Measurements from ENCODE around the gene CDC42SE1. TPM values are rescaled to one million over a fixed set of nuclear protein-coding genes. Genes with fewer than 3 reads are reported as not detected.

CDC42SE1 gene
- total and polyA plus RNA-seq, 9 of the 15 experiments (the other 6 are each of a cell fraction or from before 2014, with no cell fraction given): 78.1 to 189 (median 114) TPM

DNA sequence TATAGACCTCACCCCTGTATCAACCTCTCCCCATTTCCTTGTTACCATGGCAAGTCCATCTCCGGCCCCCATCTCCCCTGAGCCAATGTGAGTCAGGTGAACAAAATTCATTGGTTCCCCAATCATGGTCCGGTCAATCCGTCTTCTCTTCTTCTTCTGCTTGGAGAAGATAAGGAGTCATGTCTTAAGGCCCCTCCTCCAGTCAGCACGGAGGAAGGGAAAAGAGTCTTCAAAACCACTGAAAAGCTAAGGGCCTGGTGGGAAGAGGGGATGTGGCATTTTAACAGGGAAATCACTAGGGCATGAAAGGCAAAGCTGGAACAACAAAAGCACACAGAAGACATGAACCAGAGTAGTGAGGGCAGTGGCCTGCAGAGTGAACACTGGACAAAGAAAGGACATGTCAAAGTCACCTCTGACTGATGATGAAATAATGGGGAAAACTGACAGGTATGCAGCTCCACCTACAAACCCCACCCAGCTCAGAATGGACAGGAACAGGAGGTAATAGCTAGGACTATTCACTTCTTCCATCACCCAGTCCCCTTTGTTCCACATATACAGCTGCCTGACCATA is 4.4 kb downstream of the CDC42SE1 start (continued):
- TF ChIP-seq, protein P1, sequence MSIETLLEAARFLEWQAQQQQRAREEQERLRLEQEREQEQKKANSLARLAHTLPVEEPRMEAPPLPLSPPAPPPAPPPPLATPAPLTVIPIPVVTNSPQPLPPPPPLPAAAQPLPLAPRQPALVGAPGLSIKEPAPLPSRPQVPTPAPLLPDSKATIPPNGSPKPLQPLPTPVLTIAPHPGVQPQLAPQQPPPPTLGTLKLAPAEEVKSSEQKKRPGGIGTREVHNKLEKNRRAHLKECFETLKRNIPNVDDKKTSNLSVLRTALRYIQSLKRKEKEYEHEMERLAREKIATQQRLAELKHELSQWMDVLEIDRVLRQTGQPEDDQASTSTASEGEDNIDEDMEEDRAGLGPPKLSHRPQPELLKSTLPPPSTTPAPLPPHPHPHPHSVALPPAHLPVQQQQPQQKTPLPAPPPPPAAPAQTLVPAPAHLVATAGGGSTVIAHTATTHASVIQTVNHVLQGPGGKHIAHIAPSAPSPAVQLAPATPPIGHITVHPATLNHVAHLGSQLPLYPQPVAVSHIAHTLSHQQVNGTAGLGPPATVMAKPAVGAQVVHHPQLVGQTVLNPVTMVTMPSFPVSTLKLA (conservative IDR thresholded peaks at IDR 0.05): peak in 1 of 2 experiments; percentile 64; a peak in 2 of 4 replicates
- TF ChIP-seq BDP1 (IDR thresholded peaks at IDR 0.05; ENCODE audit: insufficient read depth, insufficient read length) (no peak), ZNF431 (CRISPR knock-in tag; IDR thresholded peaks at IDR 0.05) (no peak), YY1 (IDR thresholded peaks at IDR 0.05; ENCODE audit: borderline replicate concordance in 1 of 3, control insufficient read depth in 1 of 3, extremely low read depth in 1 of 3, insufficient read depth in 3 of 3, insufficient read length in 1 of 3, insufficient replicate concordance in 2 of 3, low read depth in 1 of 3, low read length in 2 of 3) (no peak), SAFB2 (IDR thresholded peaks at IDR 0.05; ENCODE audit: borderline replicate concordance, low read depth, low read length, severe bottlenecking) (no peak), KLF10 (CRISPR knock-in tag; IDR thresholded peaks at IDR 0.05) (no peak), FOXM1 (IDR thresholded peaks at IDR 0.05; ENCODE audit: low read depth) (peak; percentile 59), FOXM1 (CRISPR knock-in tag; IDR thresholded peaks at IDR 0.05; ENCODE audit: low read depth) (no peak), TCF7L2 (IDR thresholded peaks at IDR 0.05; ENCODE audit: low read depth, low read length) (no peak), ZNF217 (CRISPR knock-in tag; IDR thresholded peaks at IDR 0.05) (no peak), ZBTB17 (CRISPR knock-in tag; IDR thresholded peaks at IDR 0.05) (no peak), PPARD (CRISPR knock-in tag; IDR thresholded peaks at IDR 0.05) (no peak), RHOXF2B (CRISPR knock-in tag; conservative IDR thresholded peaks at IDR 0.05) (no peak)
- TF ChIP-seq, protein P2, sequence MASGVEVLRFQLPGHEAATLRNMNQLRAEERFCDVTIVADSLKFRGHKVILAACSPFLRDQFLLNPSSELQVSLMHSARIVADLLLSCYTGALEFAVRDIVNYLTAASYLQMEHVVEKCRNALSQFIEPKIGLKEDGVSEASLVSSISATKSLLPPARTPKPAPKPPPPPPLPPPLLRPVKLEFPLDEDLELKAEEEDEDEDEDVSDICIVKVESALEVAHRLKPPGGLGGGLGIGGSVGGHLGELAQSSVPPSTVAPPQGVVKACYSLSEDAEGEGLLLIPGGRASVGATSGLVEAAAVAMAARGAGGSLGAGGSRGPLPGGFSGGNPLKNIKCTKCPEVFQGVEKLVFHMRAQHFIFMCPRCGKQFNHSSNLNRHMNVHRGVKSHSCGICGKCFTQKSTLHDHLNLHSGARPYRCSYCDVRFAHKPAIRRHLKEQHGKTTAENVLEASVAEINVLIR (CRISPR knock-in tag; IDR thresholded peaks at IDR 0.05): 0 out of 2 replicates have a peak, but pooled peaks have one; percentile 9
- TF ChIP-seq, protein P3, sequence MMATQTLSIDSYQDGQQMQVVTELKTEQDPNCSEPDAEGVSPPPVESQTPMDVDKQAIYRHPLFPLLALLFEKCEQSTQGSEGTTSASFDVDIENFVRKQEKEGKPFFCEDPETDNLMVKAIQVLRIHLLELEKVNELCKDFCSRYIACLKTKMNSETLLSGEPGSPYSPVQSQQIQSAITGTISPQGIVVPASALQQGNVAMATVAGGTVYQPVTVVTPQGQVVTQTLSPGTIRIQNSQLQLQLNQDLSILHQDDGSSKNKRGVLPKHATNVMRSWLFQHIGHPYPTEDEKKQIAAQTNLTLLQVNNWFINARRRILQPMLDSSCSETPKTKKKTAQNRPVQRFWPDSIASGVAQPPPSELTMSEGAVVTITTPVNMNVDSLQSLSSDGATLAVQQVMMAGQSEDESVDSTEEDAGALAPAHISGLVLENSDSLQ (IDR thresholded peaks at IDR 0.05): peak; percentile 87
- TF ChIP-seq, protein P4, sequence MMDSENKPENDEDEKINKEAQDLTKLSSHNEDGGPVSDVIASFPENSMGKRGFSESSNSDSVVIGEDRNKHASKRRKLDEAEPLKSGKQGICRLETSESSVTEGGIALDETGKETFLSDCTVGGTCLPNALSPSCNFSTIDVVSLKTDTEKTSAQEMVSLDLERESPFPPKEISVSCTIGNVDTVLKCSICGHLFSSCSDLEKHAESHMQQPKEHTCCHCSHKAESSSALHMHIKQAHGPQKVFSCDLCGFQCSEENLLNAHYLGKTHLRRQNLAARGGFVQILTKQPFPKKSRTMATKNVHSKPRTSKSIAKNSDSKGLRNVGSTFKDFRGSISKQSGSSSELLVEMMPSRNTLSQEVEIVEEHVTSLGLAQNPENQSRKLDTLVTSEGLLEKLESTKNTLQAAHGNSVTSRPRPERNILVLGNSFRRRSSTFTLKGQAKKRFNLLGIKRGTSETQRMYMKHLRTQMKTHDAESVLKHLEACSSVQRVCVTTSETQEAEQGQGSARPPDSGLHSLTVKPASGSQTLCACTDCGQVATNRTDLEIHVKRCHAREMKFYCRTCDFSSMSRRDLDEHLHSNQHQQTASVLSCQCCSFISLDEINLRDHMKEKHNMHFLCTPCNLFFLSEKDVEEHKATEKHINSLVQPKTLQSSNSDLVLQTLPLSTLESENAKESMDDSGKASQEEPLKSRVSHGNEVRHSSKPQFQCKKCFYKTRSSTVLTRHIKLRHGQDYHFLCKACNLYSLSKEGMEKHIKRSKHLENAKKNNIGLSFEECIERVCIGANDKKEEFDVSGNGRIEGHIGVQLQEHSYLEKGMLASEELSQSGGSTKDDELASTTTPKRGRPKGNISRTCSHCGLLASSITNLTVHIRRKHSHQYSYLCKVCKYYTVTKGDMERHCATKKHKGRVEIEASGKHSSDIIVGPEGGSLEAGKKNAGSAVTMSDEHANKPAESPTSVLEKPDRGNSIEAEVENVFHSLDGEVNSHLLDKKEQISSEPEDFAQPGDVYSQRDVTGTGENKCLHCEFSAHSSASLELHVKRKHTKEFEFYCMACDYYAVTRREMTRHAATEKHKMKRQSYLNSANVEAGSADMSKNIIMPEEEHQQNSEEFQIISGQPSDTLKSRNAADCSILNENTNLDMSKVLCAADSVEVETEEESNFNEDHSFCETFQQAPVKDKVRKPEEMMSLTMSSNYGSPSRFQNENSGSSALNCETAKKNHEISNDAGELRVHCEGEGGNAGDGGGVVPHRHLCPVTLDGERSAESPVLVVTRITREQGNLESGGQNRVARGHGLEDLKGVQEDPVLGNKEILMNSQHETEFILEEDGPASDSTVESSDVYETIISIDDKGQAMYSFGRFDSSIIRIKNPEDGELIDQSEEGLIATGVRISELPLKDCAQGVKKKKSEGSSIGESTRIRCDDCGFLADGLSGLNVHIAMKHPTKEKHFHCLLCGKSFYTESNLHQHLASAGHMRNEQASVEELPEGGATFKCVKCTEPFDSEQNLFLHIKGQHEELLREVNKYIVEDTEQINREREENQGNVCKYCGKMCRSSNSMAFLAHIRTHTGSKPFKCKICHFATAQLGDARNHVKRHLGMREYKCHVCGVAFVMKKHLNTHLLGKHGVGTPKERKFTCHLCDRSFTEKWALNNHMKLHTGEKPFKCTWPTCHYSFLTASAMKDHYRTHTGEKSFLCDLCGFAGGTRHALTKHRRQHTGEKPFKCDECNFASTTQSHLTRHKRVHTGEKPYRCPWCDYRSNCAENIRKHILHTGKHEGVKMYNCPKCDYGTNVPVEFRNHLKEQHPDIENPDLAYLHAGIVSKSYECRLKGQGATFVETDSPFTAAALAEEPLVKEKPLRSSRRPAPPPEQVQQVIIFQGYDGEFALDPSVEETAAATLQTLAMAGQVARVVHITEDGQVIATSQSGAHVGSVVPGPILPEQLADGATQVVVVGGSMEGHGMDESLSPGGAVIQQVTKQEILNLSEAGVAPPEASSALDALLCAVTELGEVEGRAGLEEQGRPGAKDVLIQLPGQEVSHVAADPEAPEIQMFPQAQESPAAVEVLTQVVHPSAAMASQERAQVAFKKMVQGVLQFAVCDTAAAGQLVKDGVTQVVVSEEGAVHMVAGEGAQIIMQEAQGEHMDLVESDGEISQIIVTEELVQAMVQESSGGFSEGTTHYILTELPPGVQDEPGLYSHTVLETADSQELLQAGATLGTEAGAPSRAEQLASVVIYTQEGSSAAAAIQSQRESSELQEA (IDR thresholded peaks at IDR 0.05; ENCODE audit: low read depth): no peak

Measured in K562 (cell line).